Measurements from ENCODE around the gene RAPGEF4. TPM values are rescaled to one million over a fixed set of nuclear protein-coding genes. Genes with fewer than 3 reads are reported as not detected.

RAPGEF4 gene
- total and polyA plus RNA-seq, 2 of the 8 experiments (the other 6 are each of a cell fraction or from before 2014, with no cell fraction given): 1.2 to 2.6 TPM

DNA sequence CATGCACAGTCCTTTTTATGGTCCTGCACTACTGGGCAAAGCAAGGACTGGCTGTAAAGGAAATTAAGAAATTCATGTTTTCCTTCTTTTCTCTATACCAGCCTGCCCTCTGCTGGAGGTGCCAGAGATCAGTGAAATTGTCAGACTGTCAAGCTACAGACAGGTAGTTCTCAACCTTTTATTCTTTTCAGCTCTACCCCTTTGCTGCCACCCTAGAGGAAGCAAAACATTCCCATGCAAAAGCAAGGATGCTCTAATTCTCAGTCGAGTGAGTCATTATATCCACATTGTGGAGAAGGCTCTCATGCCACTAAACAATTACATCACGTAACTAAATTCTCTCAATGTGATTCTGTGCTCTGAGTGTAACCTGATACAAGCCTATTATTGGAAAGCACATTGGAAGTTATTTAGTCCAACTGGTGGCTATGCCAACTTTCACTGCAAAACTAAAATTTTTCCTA, 25.0 kb upstream of the RAPGEF4 start:
- H2BK5ac ChIP-seq (ENCODE audit: low read depth, low read length): no peak overlapping the region
- WGBS, 2 experiments (ENCODE audit: extremely low coverage in 1 of 2, insufficient coverage in 1 of 2, insufficient read length in 1 of 2, insufficient replicate concordance in 2 of 2, low coverage in 1 of 2, low lambda C conversion rate in 2 of 2, missing lambda C conversion rate in 1 of 2): 54% methylated on average over 2 of the region's 2 CpGs; no CpG with 5 or more reads in 1 of the 2 experiments
- H2AK5ac ChIP-seq (ENCODE audit: low read depth, low read length): no peak overlapping the region
- DNase-seq (ENCODE audit: low read depth in 1 of 2, low spot score in 2 of 2) (peak in 1 of 2 experiments; percentile 52), FAIRE-seq (peak; percentile 90)
- H3K4me1 ChIP-seq (replicated peaks in 1 of 4; ENCODE audit: control insufficient read depth in 3 of 4, insufficient read depth in 4 of 4, low read length in 3 of 4): no peaks in the 10 kb centered on the region
- H3K4ac ChIP-seq (replicated peaks; ENCODE audit: insufficient read length, low read depth, low read length): no peak overlapping the region
- no peaks in the 10 kb centered on the region for H3K9me3 ChIP-seq (ENCODE audit: insufficient read depth in 2 of 2, low read depth in 1 of 2, low read length in 1 of 2)
- H3K23ac ChIP-seq (ENCODE audit: insufficient read length): no peak overlapping the region
- no peak overlapping the region for H3K18ac ChIP-seq (ENCODE audit: extremely low read depth, low read length)
- H3K27ac ChIP-seq (ENCODE audit: low read depth, low read length): no peak overlapping the region
- H2BK15ac ChIP-seq (ENCODE audit: low read length): no peak overlapping the region
- no peak for TF ChIP-seq SP4 (IDR thresholded peaks at IDR 0.05; ENCODE audit: low read length)
- peak in 2 of 3 experiments; percentile 67 to 74; a peak in 3 of 4 replicates for TF ChIP-seq CTCF (IDR thresholded peaks at IDR 0.05; ENCODE audit: control extremely low read depth in 1 of 3, insufficient read depth in 1 of 3, low read depth in 1 of 3, low read length in 3 of 3)
- TF ChIP-seq E2F6 (IDR thresholded peaks at IDR 0.05): no peak
- TF ChIP-seq, protein P1, sequence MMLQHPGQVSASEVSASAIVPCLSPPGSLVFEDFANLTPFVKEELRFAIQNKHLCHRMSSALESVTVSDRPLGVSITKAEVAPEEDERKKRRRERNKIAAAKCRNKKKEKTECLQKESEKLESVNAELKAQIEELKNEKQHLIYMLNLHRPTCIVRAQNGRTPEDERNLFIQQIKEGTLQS (IDR thresholded peaks at IDR 0.05; ENCODE audit: insufficient read depth, low read depth, low read length): no peak
- no peak for TF ChIP-seq USF2 (IDR thresholded peaks at IDR 0.05; ENCODE audit: low read length)
- TF ChIP-seq RAD21 (IDR thresholded peaks at IDR 0.05 in 1 of 2, conservative IDR thresholded peaks at IDR 0.05 in 1 of 2; ENCODE audit: low read depth in 2 of 2, low read length in 2 of 2): peak; percentile 79 to 85
- no peak overlapping the region for H3K4me3 ChIP-seq (ENCODE audit: extremely low read depth in 1 of 4, insufficient read depth in 2 of 4, low read depth in 3 of 4, low read length in 4 of 4)
- H4K20me1 ChIP-seq (replicated peaks in 1 of 2; ENCODE audit: control insufficient read depth in 1 of 2, insufficient read depth in 2 of 2, low read length in 2 of 2): no peaks in the 10 kb centered on the region
- no peak overlapping the region for H2BK20ac ChIP-seq (ENCODE audit: low read length)
- no peak overlapping the region for H4K91ac ChIP-seq (replicated peaks; ENCODE audit: insufficient read length, low read length)
- no peak overlapping the region for H2BK120ac ChIP-seq (replicated peaks; ENCODE audit: low read depth, low read length)
- CTCF ChIA-PET (ENCODE audit: partially characterized antibody): interaction anchor here (0.6 to 2.6 kb wide), 22 partner anchors 9 to 1052 kb away, joined by 3 to 13 read pairs (median 4); no protein-coding TSS in a partner anchor
- no peak overlapping the region for H4K8ac ChIP-seq (ENCODE audit: extremely low read depth, insufficient read depth, low read length)
- no peaks in the 10 kb centered on the region for H3K27me3 ChIP-seq (replicated peaks in 1 of 4; ENCODE audit: control insufficient read depth in 3 of 4, extremely low read depth in 1 of 4, insufficient read depth in 3 of 4, low read length in 3 of 4)
- no peak overlapping the region for H3K9ac ChIP-seq (replicated peaks in 1 of 4; ENCODE audit: extremely low read depth in 1 of 4, low read depth in 3 of 4, low read length in 3 of 4)
- no peak overlapping the region for H3K4me2 ChIP-seq (ENCODE audit: insufficient read depth in 1 of 2, low read depth in 2 of 2, low read length in 2 of 2)
- H3K36me3 ChIP-seq (ENCODE audit: control insufficient read depth in 2 of 4, insufficient read depth in 4 of 4, low read length in 3 of 4): no peaks in the 10 kb centered on the region
- H3K14ac ChIP-seq (ENCODE audit: insufficient read length): no peak overlapping the region
- no peak overlapping the region for H2BK12ac ChIP-seq (ENCODE audit: low read depth, low read length)
- no peaks in the 10 kb centered on the region for H3K23me2 ChIP-seq (ENCODE audit: low read depth, low read length)
- no peaks in the 10 kb centered on the region for H3K79me2 ChIP-seq (ENCODE audit: control insufficient read depth in 1 of 2, insufficient read depth in 2 of 2, low read length in 2 of 2)
- H4K5ac ChIP-seq (ENCODE audit: insufficient read length, low read depth, low read length): no peak overlapping the region
- H3K56ac ChIP-seq (replicated peaks; ENCODE audit: insufficient read length, low read depth, low read length): no peak overlapping the region
- H2AFZ ChIP-seq (ENCODE audit: low read length): no peak overlapping the region
- H3K79me1 ChIP-seq (ENCODE audit: low read depth, low read length): no peaks in the 10 kb centered on the region
- POLR2A ChIA-PET (ENCODE audit: partially characterized antibody): no interaction called here

All from H1 (cell line).